HCT116 (cell line): ENCODE results near the gene CRELD2. TPM values are rescaled to one million over a fixed set of nuclear protein-coding genes. Genes with fewer than 3 reads are reported as not detected.

Experiments used
- CBX3 ChIP-seq: IDR thresholded peaks from 2 replicates; pipeline ENCODE4 v1.6.1; 2012; ENCODE audit warnings: low read depth
- FOSL1 ChIP-seq: IDR thresholded peaks from 2 replicates; pipeline ENCODE4 v1.6.1; 2012; ENCODE audit warnings: low read depth
- SIN3A ChIP-seq: IDR thresholded peaks from 2 replicates; pipeline ENCODE4 v1.6.1; 2012; ENCODE audit warnings: low read depth
- microRNA-seq: library from miRNA; unstranded; fragments of <30 nt; microRNA quantifications from one replicate; pipeline ENCODE4, GENCODE V29; 2016; ENCODE audit warnings: borderline number of aligned reads
- total RNA-seq: library from RNA; stranded (reverse); gene quantifications from one replicate; pipeline ENCODE4 v1.2.1, GENCODE V29; 2021; ENCODE audit not compliant: unreplicated experiment

Gene CRELD2
- total RNA-seq, 1 experiment from 2014 or later: 45.8 TPM

GRCh38 chr22:49976439-49977175, 58.2 kb downstream of the CRELD2 start (continued):
- no peak for TF ChIP-seq SIN3A
- TF ChIP-seq CBX3: no peak
- TF ChIP-seq FOSL1: no peak
- TF ChIP-seq, all 23 proteins: peak for 0

Small RNAs within 50 kb of the gene (microRNA-seq; reads per million reads assigned to microRNA genes)
- not detected for gene MIR6821

Other genes with a start within 250 kb of the CRELD2 start
- 31.3 TPM for gene BRD1, start 90.8 kb upstream of the CRELD2 start, total RNA-seq
- 21.6 TPM for gene ZBED4, start 64.8 kb upstream of the CRELD2 start, total RNA-seq
- gene ALG12, start 196 bp upstream of the CRELD2 start, total RNA-seq: 16.6 TPM
- gene PIM3, start 42.1 kb downstream of the CRELD2 start, total RNA-seq: 116 TPM
- gene IL17REL, start 94.1 kb downstream of the CRELD2 start, total RNA-seq: not detected
- not detected for gene TTLL8, start 139.7 kb downstream of the CRELD2 start, total RNA-seq
- gene MLC1, start 166.8 kb downstream of the CRELD2 start, total RNA-seq: not detected
- not detected for gene MOV10L1, start 171.4 kb downstream of the CRELD2 start, total RNA-seq